TTC549 (cell line): ENCODE results near the gene COL26A1.

Experiments used
- FAIRE-seq: peaks from 2 replicates; lab custom pipeline; 2012; peaks lifted over from hg19 to GRCh38; lab: Jason Lieb, UNC

The COL26A1 gene

GRCh38 chr7:101536232-101536631, 173.6 kb downstream of the COL26A1 start:
- FAIRE-seq, result no peak

- FAIRE-seq, result no peak
Measured at GRCh38 chr7:101536668-101537067, 174.0 kb downstream of the COL26A1 start.

GRCh38 chr7:101537205-101537604, 174.5 kb downstream of the COL26A1 start:
- FAIRE-seq, result no peak

GRCh38 chr7:101537935-101538595, 175.4 kb downstream of the COL26A1 start:
- no peak for FAIRE-seq

GRCh38 chr7:101538596-101539459, 176.2 kb downstream of the COL26A1 start:
- no peak for FAIRE-seq

- FAIRE-seq, result no peak
Measured at GRCh38 chr7:101539784-101540183, 177.1 kb downstream of the COL26A1 start.

GRCh38 chr7:101542527-101543241, 180.0 kb downstream of the COL26A1 start:
- FAIRE-seq, result no peak

- no peak for FAIRE-seq
Measured at GRCh38 chr7:101543242-101543766, 180.6 kb downstream of the COL26A1 start.

GRCh38 chr7:101543846-101544245, 181.2 kb downstream of the COL26A1 start:
- FAIRE-seq, result no peak

- no peak for FAIRE-seq
Measured at GRCh38 chr7:101545441-101546190, 182.9 kb downstream of the COL26A1 start.

GRCh38 chr7:101546308-101546936, 183.7 kb downstream of the COL26A1 start:
- no peak for FAIRE-seq

- FAIRE-seq, result no peak
Measured at GRCh38 chr7:101547022-101547915, 184.6 kb downstream of the COL26A1 start.

GRCh38 chr7:101547916-101548661, 185.4 kb downstream of the COL26A1 start:
- no peak for FAIRE-seq

GRCh38 chr7:101549734-101550133, 187.1 kb downstream of the COL26A1 start:
- FAIRE-seq, result no peak

- no peak for FAIRE-seq
Measured at GRCh38 chr7:101550641-101551541, 188.2 kb downstream of the COL26A1 start.

GRCh38 chr7:101553018-101553770, 190.5 kb downstream of the COL26A1 start:
- FAIRE-seq, result no peak

GRCh38 chr7:101553771-101554445, 191.2 kb downstream of the COL26A1 start:
- no peak for FAIRE-seq
